HG03571 (cell line): ENCODE measurements around the gene TRIM25.

Experiments used
- ATAC-seq: cut with Tn5 transposase; IDR thresholded peaks from one replicate; pipeline ENCODE4 v1.9.1; 2021; ENCODE audit not compliant: unreplicated experiment

The TRIM25 gene

DNA sequence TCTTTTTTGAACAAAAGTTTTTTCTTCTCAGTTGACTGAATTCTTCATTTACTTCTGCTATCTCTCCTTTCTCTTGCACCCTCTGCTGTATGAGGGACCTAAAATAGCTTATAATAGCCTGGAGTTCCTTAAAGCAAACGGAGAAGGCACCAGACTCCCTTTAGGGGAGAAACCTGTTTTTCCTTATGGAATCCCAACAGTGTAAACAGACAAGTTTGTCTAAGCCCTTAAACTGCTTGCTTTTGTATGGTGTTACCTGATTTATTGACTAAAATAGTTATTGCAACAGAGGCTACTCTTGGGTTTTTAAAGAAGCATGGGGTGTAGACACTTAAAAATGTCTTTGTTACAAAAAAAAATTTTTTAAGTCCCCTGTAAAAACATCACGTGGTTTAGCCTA is 12.9 kb upstream of the TRIM25 start:
- ATAC-seq = no peak

DNA sequence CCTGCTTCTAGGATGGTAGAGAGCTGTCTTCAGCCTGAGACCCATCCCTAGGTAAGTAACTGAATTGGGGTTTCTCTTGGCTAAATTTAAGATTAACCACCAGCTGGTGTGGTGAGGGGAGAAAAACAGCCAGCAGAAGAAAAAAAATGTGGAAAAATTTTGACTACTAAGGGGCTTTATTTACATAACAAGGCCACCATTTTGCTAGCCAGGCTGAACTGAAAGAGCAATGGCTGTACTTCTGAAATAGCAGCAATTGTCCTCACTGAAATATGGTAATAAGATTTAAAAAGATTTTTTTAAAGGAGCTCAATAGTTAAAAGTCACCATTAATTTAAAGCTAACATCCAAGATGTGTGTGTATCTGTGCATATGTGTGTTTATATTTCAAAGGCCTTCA is 12.4 kb upstream of the TRIM25 start:
- ATAC-seq = no peak

DNA sequence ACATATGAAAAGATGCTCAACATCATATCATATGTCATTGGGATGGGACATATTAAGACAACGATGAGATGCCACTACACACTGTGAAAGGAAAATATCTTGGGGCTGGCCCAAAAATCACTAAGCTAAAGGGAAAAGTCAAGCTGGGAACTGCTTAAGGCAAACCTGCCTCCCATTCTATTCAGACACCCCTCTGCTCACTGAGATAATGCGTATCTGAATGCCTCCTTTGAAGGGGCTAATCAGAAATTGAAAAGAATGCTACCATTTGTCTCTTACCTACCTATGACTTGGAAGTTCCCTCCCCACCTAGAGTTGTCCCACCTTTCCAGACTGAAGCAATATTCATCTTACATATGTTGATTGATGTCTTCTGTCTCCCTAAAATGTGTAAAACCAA is 11.2 kb upstream of the TRIM25 start:
- ATAC-seq = no peak

GRCh38 chr17:56919717-56920116 is 5.9 kb upstream of the TRIM25 start:
- no peak for ATAC-seq

DNA sequence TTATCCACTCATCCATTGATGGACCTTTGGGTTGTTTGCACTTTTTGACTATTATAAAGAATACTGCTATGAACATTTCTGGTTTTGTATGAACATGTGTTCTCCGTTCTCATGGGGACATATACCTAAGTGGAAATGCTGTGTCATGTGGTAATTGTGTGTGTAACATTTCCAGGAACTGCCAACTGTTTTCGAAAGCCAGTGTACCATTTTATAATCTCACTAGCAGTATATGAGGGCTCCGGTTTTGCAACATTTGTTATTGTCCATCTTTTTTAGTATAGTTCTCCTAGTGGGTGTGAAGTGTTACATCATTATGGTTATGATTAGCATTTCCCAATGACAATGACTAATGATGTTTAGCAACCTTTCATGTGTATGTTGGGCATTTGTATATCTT is 5.1 kb upstream of the TRIM25 start:
- ATAC-seq = no peak

DNA sequence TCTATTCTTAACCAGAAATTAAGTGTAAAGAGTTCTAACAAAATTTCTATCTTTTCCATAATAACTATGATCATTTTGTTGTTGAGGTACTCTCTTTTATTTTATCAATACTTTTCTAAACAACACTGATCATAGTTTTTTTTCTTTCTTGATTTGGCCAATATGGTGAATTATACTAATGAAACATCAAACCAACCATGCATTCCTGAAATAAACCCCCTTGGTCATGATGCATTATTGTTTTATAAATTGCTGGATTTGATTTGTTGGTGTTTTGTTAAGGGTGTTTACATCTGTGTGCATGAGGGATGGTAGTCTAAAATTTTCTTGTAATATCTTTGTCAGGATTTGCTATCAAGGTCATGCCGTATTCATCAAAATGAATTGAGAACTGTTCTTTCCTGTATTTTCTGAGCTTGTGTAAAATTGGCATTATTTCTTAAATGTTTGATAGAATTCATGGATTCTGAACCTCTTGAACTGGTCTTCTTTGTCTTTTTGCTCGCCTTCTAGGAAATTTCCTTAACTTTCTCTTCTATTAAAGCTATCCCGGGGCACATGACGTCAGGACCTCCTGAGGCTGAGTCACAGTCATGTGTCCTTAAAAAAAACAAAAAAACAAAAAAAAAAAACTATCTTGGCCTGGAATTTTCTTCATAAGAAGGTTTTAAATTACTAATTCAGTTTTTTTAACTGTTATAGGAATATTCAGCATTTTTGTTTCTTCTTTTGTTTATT is 3.9 kb upstream of the TRIM25 start:
- no peak for ATAC-seq

DNA sequence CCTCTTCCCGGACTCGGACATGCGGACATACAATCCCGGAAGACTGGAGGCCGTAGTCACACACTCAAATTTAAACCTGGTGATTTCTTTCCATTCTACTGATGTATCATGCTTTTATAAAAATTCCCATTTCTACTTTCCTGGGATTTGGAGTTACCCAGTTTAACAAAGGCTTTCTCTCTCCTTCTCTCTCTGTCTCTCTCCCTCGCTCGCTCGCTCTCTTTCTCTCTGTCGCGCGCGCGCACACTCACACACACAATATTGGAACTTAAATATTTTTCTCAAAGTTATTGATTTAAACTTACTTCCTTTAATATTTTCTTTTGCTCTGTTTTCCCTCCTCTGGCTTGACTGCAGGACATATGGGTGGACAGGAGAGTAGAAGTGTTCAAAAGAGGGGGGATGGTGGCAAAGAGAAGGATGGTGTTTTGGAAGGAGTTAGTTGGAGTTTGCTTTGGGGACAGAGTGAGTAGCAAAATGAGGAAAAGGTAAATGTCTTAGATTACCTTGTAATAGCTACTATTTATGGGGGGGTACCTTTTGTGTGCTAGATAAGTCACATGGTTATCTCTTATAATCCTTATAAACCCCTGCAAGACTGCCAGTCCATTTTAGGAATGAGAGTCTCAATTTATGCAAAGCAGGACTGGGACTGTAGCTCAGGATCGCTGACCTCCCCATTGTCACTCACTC is 878 bp upstream of the TRIM25 start:
- no peak for ATAC-seq

- peak; percentile 40 for ATAC-seq
Observed at GRCh38 chr17:56913353-56913866, 439 bp downstream of the TRIM25 start.

- ATAC-seq = no peak
Observed at GRCh38 chr17:56913000-56913311, 893 bp downstream of the TRIM25 start.

DNA sequence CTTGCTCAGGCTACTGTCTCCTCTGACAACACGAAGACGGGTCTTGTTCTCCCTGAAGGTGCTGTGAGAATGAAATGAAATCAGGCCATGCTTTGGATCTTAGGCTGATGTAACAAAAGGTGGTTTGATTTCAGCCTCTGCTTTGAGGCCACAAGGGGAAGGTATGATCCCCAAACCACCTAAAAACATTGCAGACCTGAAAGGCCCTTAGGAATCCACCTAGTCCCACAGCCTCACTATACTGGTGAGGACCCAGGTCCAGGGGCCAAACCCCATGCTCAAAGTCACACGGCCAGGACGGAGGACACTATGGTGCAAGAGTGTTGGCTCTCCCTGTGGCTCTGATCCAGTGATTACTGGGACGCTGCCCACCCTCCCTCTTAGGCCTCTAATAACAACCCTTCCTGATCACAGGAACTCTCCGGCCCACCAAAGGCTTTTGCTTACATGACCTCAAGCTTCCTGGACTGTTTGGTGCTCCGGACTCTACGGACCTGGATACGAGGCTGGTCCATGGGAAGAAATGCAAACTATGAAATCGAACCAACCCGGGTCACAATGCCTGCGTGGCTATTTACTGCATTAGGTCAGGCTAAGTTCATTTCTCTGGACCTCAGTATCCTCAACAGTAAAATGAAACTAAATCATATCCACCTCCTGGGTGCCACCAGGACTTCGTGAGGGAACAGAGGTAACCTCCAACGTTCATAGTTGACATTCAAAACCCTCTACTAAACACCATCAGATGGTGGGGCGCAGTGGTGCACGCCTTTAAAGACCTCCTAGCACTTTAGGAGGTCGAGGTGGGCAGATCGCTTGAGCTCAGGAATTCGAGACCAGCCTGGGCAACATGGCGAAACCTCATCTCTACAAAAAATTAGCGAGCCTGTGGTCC is 1.5 kb downstream of the TRIM25 start:
- ATAC-seq = no peak

GRCh38 chr17:56910509-56911235 is 3.2 kb downstream of the TRIM25 start:
- no peak for ATAC-seq

GRCh38 chr17:56909742-56910508 is 3.9 kb downstream of the TRIM25 start:
- ATAC-seq = no peak

DNA sequence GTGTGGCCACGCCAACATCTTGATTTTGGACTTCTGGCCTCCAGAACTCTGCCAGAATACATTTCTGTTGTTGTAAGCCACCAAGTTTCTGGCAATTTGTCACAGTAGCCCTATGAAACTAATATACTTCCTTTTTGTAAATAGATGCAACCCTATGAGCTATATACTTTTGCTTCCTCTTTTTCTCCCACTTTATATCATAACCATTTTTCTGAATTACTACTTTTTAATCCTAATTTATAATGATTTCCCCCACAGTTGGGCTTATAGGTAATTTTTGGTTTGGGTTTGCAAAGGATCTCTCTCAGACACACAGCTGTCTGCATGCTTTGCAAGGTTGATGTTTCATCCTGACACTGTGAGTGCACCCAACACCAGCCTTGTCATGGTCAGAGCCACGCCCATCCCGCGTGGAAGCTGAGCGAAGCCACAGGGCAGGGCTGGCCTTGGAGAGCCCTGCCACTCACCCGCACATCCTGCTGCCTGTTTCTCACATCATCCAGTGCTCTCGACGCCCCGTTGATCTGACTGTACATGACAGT is 5.8 kb downstream of the TRIM25 start:
- peak; percentile 91 for ATAC-seq

DNA sequence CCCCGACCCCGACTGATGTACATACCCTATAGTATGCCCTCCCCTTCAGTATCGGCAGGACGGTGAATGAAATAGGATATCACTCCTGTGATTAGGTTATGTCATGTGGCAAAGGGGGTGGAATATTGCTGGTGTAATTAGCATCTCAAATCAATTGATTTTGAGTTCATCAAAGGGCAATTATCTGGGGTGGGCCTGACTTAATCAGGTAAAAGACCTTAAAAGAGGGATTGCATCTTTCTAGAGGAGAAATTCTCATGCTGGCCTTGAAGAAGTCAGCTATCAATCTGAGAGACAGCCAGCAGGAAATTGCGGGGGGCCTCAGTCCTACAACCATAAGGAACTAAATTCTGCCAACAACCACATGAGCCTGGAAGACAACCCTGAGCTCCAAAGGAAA is 10.3 kb downstream of the TRIM25 start:
- ATAC-seq = no peak

DNA sequence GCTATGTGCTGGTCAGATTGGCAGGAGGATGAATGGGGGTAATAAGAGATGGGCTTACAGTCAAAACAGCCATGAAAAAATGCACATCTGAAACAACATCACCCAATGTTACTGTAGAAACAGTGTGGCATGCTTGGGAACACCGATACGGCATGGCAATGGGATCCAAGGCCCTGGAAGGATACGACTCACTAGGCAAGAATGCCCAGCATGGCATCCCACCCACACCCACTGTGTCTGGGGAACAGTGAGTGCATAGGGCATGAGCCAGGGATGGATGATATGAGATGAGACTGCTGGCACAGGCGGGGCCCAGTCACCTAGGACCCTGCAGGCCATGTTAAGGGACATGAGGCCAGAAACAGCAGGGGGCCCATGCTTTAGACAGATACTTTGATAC is 11.5 kb downstream of the TRIM25 start:
- no peak for ATAC-seq

- ATAC-seq = no peak
Observed at GRCh38 chr17:56899403-56899802, 14.4 kb downstream of the TRIM25 start.

GRCh38 chr17:56898874-56899273 is 15.0 kb downstream of the TRIM25 start:
- ATAC-seq = no peak

- ATAC-seq = peak; percentile 69
Observed at GRCh38 chr17:56897646-56898424, 16.0 kb downstream of the TRIM25 start.

DNA sequence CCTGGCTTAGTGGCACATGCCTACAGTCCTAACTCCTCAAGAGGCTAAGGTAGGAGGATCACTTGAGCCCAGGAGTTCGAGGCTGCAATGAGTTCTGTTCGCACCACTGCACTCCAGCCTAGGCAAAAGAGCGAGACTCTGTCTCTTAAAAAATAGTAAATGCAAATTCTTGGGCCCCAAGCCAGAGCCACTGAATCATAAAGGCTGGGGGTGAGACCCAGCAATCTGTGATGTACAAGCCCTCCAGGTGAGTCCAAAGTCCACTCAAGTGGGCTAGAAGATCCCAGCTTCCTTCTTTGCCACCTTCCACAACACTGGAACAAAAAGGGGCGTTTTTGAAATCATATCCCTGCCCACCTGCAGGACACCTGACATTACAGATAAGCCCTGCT is 16.9 kb downstream of the TRIM25 start:
- ATAC-seq = no peak
